GM13976 (cell line): ENCODE measurements around the gene ABCE1.

Experiments
- DNase-seq: peaks from one replicate; pipeline ENCODE4 v3.0.0; 2012; ENCODE audit warnings: low spot score
- in situ Hi-C: fragments of 300-500 bp; cut with MboI; formaldehyde crosslinking; loops from one replicate; pipeline ENCODE4 v1.12.0; 2022; ENCODE audit warnings: low sequenced_read_pairs, mixed read lengths, inconsistent platforms; ENCODE audit not compliant: unreplicated experiment
- TF ChIP-seq, protein P1 (sequence below): IDR thresholded peaks from 2 replicates; pipeline ENCODE4 v1.5.1; 2012; ENCODE audit warnings: borderline replicate concordance, mild to moderate bottlenecking; ENCODE audit not compliant: insufficient read depth; ENCODE audit errors: extremely low read depth, missing control alignments, control extremely low read depth

ABCE1 gene

DNA sequence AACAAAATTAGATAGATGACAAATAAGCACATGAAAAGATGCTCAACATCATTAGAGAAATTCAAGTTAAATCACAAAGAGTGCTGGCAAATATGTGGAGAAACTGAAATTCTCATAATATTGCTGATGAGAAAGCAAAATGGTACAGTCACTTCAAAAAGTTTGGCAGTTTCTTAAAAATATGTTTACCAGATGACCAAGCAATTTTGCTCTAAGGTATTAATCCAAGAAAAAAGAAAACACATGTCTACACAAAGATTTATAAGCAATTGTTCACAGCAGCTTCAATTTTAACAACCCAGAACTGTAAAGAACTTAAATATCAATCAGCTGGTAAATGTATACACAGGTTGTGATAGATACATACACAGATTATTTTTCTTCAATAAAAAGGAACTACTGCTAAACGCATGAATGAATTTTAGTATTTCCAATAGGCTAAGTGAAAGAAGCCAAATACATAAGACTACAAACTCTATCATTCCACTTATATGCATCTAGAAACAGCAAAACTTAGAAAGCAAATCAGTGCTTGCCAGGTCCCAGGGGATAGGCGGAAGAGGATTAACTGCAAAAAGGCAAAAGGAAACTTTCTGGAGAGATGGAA lies 70.6 kb downstream of the ABCE1 start:
- no peak for DNase-seq
- in situ Hi-C loops, result no loop called here
- TF ChIP-seq, protein P1, sequence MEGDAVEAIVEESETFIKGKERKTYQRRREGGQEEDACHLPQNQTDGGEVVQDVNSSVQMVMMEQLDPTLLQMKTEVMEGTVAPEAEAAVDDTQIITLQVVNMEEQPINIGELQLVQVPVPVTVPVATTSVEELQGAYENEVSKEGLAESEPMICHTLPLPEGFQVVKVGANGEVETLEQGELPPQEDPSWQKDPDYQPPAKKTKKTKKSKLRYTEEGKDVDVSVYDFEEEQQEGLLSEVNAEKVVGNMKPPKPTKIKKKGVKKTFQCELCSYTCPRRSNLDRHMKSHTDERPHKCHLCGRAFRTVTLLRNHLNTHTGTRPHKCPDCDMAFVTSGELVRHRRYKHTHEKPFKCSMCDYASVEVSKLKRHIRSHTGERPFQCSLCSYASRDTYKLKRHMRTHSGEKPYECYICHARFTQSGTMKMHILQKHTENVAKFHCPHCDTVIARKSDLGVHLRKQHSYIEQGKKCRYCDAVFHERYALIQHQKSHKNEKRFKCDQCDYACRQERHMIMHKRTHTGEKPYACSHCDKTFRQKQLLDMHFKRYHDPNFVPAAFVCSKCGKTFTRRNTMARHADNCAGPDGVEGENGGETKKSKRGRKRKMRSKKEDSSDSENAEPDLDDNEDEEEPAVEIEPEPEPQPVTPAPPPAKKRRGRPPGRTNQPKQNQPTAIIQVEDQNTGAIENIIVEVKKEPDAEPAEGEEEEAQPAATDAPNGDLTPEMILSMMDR, result no peak

DNA sequence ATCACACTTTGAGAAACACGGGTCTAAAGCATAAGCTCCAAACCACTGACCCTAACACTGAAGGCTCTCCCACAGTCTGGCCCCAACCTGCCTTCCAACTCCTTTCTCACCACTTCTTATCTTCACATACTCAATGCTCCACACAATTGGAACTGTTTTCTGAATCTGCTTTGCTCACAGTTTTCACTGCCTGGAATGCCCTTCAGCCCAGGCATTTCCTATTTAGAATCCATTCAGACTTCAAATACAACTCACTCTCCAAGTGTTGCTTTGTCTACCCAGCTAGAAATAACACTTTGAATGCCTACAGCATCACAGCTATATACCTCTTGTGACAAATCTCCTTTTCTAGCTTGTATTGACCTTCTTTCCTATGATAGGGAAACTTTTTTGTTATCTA lies 72.1 kb downstream of the ABCE1 start:
- in situ Hi-C loops, result no loop called here
- TF ChIP-seq, protein P1, result no peak
- DNase-seq, result no peak

DNA sequence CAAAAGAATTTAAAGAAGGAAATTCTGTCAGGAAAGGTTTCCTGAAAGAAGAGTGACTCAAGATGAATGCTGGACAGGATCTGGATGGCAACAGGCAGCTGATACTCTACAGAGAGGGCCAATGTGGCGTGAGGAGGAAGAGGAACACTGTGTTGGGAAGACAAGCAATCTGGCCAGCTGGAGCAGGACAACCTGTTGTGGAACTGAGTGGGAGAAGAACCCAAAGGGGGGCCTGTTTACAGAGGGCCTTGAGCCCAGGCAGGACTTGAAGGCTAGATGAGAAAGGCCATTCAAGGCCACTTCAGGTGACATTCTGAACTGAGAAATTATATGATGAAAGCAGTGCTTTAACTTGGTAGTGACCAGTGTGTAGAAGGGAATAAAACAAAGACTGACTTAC lies 73.8 kb downstream of the ABCE1 start:
- TF ChIP-seq, protein P1, result no peak
- in situ Hi-C loops, result no loop called here
- DNase-seq, result no peak

DNA sequence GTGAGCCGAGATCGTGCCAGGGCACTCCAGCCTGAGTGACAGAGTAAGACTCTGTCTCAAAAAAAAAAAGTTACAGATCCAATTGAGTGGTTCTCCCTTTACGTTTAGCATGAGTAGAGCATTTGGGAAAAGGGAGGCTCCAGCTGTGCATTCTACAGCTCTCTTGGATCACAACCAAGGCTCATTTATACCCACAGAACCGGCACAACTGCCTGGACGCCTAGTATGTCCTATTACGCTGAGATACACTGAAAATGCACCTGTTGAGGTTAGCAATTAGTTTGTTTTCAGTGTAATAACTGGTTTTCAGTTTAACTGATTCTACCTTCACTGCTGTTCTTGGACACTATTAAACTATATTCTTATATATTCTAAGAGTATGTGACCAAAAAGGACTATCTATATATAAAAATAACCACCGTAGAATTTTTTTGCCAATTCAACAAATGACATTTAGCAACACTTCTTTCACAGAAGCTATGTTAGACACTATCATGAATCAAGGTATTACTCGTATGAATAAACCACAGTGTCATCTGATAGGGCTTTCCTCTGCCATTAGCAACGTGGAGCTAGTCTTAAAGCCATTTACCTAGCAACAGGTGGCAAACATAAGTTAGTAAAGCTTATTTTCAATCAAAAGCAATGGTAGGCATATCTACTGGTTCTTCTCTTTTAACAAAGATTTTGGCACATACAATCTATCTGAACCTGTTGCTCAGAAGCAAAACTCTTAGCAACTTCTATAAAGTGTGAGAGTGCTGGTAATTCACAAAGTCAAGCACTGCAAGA lies 78.7 kb downstream of the ABCE1 start:
- TF ChIP-seq, protein P1, result no peak
- in situ Hi-C loops, result no loop called here
- no peak for DNase-seq

DNA sequence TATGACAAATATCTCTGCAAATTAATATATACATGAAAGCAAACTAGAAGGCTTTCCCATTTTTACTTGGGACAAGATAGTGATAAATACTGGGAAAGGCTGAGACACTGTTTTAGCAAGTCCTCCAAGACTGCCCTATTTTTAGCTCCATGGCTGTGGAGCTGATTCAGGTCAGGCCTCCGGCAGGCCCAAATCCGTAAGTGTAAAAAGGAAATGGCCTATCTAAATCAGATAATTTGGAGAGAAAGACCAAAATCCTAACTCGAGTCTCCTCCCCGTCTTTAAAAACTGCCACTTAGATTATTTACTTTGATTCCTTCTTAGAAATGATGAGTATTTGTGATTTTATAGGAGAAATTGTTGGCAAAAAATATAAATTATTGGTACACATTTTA lies 79.4 kb downstream of the ABCE1 start:
- DNase-seq, result no peak
- in situ Hi-C loops, result no loop called here
- TF ChIP-seq, protein P1, result no peak

DNA sequence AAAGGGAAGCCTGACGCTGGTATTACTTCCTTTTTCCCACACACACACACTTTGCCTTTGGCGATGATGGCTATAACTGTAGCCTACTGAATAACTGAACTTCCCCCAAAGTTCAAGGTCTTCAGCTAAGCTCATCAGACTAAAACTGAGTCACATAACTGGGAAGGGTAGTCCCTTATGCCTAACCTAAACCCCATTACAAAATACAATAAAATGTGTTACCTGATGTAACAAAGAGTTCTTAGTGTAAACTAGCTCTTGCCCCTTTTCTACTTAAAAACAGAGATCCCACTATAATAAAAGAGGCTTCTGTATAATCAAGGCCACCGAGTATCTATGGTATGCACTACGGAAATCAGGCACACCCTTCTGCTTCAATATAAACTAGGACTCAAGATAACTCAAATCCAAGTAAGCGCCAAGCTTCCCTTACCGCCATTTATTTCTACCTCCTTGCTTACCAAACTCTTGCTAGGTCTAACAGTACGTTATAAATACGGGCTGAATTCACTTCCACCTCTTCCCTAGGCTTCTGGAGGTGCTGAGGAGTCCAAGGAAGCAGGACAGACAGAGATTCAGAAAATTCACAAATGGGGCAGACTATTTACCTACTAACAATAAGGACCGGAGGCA lies 79.9 kb downstream of the ABCE1 start:
- in situ Hi-C loops, result no loop called here
- DNase-seq, result no peak
- TF ChIP-seq, protein P1, result no peak
